GM19438 (cell line): ENCODE results near the gene SAFB2.

Experiments used
- ATAC-seq: cut with Tn5 transposase; IDR thresholded peaks from one replicate; pipeline ENCODE4 v1.9.1; 2021; ENCODE audit warnings: low read depth; ENCODE audit not compliant: unreplicated experiment

Gene SAFB2

GRCh38 chr19:5553892-5554291 lies 68.7 kb downstream of the SAFB2 start:
- no peak for ATAC-seq

DNA sequence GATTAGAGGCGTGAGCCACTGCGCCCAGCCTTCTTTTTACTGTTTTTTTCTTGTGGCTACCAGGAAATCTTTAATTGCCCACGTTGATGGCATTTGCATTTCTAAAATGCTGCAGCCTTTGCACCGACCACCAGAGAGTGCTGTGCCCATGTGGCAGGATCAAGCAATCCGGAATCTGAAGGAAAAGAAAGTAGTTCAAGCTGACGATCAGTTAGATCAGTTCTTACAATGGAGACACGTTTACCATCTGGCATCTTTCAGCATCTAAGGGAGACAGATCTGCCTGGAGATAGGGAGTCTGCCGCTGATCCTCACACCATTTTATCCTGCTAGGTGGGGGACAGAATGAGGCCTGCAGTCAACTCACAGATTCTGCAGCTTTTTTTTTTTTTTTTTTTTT lies 74.7 kb downstream of the SAFB2 start:
- ATAC-seq: no peak

DNA sequence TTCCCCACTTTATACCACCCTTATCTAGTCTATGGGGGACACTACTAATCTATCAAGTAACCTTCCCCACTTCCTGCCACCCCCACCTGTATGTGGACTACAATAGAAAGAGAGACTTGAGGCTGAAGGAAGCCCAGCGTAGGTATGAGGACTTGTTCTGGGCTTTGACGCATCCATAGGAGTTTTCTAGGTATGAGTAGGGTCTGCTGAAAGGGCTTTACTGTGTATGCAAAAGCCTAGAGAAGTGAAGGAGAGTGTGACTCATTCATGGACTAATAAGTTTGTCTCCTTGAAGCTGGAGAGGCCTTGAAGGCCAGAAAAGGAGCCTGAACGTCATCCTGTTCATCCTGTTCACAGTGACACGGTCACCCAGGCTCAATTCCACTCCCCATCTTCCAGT lies 76.6 kb downstream of the SAFB2 start:
- ATAC-seq: no peak

DNA sequence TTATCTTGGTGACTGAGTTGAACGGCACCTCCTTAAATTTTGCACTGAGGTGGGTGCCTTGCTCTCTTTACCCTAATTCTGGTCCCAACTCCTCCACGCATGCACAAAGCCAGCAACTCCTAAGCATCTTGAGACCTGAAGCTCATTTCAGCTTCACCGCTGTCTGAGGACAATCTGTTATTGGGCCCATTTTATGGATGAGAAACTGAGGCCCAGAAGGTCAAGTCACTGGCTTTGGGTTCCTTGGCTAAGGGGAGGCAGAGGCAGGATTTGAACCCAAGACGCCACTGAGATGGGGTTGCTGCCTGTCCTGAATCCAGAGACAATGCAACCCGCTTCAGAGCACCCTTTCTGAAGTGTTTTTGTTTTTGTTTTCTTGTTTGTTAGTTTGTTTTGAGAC lies 77.5 kb downstream of the SAFB2 start:
- no peak for ATAC-seq

- no peak for ATAC-seq
Observed at GRCh38 chr19:5542665-5543064, 79.9 kb downstream of the SAFB2 start.

- no peak for ATAC-seq
Observed at GRCh38 chr19:5541456-5541855, 81.1 kb downstream of the SAFB2 start.

GRCh38 chr19:5540208-5540607 lies 82.4 kb downstream of the SAFB2 start:
- no peak for ATAC-seq

- ATAC-seq: no peak
Observed at GRCh38 chr19:5537870-5538269, 84.7 kb downstream of the SAFB2 start.
